ENCODE results near the gene KRR1.
"Not testable (repeated sequence)": the region's sequence is repeated elsewhere in the genome, so short reads cannot be mapped to it uniquely, and the experiment has no call there.

Gene KRR1

GRCh38 chr12:75526655-75527511, 15.5 kb upstream of the KRR1 start:
- DNase-seq = peak in 5 of 58 donors; percentile 0 to 25 (median 3)

DNA sequence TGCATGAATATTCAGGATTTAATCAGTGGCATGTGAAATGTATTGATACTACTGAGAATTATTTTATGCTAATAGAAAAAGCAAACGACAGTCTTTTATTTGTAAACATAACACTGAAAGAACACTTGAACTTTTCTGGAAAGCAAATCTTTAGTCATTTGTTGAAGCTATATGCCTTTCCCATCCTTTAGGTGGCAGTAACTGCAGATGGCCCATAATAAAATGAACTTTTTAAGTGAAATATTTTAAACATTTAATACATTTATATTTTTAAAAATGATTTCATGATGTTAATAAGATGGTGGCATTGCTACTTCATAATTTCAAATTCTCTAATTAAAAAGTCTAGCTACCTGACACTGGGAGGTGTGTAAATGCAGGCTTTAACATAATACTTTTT, 13.9 kb upstream of the KRR1 start:
- DNase-seq = no peak

- DNase-seq = not testable (repeated sequence)
Measured at GRCh38 chr12:75522124-75522523, 10.7 kb upstream of the KRR1 start.

GRCh38 chr12:75521224-75521623, 9.8 kb upstream of the KRR1 start:
- DNase-seq = not testable (repeated sequence)

- no peak for DNase-seq
Measured at GRCh38 chr12:75509621-75510020, 1.8 kb downstream of the KRR1 start.

- no peak for DNase-seq
Measured at GRCh38 chr12:75508159-75508558, 3.2 kb downstream of the KRR1 start.

DNA sequence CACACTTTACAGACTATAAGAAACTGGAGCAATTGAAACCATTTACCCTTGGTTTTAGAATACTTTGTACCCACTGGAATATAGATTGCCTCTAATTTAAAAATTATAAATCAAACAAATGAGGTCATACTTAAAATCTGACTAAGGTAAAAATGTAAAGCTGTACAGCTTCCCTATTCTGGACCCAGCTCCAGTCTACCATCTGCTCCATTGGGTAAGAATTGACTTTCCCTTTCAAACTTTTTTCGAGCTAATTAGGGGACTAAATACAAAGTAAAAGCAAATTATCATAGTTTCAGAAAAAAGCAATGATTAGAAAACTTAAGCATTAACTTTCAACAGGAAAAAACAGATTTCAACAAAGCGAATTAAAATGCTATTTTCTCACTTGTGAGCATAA, 4.3 kb downstream of the KRR1 start:
- DNase-seq = no peak

DNA sequence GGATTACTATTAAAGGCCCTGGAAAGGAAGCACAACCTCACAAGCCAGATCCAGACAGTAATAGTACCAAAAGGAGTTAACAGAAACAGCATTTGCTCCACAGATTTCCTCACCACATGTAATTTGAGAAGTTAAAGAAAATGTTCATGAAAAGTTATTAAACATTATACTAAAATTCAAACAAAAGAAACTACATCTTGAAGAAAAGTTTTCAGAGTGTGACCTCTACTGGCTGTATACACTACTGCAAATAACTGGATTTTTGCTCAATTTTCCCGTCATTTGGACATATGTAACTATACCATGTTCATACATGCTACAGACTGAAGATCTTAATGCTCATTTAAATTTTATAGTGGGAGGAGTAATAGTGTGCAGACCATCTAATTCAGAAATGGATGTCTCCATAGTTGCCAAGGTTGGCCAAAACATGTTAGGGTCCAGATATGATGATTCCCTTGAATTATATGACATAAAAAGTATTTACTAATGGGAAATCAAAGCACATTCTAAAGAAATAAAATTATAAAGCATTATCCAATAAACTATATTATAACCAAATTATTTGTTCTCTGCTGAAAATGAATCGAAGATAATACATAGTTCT, 5.6 kb downstream of the KRR1 start:
- no peak for DNase-seq

DNA sequence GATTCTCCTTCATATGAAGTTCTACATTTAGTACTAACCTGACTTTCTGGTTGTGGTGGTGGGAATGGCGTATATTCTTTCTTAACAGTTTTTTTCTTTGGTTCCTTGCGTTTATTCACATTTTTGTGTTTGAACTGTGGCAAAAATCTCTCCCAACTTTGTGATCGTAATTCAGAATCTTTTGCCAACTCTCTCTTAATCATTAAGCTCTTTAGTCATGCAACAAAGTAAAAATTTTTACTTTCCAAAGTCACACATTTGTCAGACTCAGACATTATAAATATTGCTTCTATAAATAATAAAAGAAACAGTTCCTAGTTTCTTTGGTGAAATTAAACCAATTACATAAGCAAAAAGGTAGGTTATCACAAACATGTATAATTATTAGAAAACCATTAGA, 7.5 kb downstream of the KRR1 start:
- DNase-seq = no peak

DNA sequence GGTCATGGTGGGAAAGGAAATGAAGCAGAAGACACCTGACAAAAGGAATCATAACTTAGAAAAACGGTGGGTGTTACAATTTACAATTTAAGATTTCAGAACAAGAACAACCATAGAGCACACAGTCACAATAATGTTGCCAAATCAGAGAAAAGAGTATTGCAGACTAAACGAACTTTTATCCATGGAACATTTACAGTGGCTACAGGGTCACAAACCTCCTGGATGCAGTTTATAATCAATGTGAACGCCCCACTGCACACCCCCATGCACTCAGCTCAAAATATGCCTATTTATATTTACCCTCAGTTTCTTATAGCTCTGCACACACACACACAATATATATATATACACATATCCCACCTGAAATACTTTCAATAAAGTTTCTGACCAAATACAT, 8.0 kb downstream of the KRR1 start:
- DNase-seq = no peak

DNA sequence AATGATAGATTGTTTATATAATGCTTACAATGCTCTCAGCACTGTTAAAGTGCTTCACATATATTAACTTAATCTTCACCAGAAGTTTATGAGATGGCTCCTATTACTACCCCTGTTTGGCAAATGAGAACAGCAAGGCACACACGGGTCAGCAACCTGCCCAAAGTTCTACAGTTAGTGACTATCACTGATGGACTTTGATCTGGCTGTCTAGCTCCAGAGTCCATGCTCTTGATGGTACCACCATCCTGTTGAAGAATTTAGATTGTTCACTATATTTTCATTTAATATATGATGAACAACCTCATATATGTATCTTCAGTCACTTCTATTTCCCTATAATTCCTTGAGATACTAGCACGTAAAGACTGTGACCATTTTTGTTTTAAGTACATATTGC, 20.2 kb downstream of the KRR1 start:
- no peak for DNase-seq

DNA sequence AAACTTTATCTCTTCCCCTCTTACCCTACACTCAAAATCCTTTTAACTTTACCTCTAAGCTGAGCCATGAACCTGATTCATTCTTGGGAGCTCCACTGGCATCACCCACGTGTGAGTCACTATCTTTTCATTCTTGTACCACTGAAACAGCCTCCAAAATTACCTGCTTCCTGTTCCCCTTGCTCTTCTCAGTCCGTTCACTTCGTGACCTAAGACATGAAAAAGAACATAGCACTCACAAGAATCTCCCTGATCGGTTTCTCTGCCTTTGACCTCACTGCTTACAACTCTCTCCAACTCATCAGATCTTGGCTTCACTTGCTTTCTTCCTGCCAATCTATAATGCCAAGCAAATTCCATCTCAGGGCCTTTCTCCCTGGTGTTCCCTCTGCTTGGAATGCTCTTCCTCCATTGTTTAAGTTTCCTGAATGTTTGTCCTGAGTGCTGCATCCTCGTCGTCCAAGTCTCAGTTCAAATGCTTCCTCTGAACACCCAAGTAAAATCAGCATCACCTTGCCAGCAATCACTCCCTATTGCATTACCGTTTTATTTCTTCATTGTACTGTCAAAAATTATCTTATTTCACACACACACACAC, 21.7 kb downstream of the KRR1 start:
- DNase-seq = no peak

DNA sequence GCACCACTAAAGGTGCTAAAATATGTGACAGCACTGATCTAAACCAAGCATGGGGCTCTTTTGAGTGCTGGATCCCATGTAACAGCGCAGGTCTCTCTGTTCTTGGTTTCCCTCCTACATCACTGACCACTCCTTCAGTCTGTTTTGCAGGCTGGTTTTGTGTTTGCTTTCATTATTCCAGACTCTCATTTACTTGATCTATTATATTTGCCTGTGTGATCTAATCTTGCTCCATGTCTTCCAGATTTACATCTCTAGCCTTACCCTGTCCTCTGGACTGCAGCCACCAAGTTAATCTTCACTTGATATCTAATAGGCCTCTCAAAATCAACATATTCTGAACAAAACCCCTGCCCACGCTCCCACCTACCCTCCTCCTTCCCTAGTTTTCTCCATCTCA, 22.2 kb downstream of the KRR1 start:
- no peak for DNase-seq

DNA sequence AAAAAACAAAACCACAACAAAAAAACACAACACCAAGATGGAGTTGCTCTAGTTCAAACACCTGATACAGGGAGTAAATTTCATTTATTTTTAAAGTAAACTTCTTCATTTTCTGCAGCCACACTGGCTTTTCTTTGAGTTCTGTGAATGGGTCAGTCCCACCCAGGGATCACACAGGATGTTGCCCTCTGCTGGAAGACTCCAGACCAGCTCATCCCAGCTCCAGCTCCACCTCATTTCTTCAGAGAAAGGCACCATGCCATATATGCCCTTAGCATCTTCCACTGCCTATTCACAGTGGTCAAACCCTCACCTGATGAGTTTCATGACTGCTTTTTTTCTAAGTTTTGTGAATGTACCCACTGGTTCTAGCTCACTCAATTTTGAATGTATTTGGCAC, 22.9 kb downstream of the KRR1 start:
- DNase-seq = peak in 6 of 58 donors; percentile 1 to 5 (median 3)

- DNase-seq = no peak
Measured at GRCh38 chr12:75487308-75487707, 24.1 kb downstream of the KRR1 start.

- not testable (repeated sequence) for DNase-seq
Measured at GRCh38 chr12:75484450-75484849, 27.0 kb downstream of the KRR1 start.

DNA sequence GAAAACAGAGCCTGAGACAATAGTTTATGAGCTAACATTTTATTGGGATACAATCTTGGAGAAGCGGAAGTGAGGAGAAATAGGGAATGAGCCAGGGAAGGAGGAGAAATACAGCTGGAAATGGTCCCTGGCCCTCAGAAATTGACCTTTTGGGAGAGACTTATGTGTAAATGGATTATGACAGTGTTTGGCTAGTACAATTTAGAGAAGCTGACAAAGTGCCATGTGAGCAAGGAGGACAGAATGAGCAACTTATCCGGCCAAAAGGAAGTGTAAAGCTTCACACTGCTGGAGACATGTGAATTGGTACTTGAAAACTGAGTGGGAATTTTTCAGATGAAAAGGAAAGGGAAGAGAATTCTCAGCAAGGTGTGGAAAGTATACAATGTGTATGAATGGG, 28.0 kb downstream of the KRR1 start:
- DNase-seq = no peak

DNA sequence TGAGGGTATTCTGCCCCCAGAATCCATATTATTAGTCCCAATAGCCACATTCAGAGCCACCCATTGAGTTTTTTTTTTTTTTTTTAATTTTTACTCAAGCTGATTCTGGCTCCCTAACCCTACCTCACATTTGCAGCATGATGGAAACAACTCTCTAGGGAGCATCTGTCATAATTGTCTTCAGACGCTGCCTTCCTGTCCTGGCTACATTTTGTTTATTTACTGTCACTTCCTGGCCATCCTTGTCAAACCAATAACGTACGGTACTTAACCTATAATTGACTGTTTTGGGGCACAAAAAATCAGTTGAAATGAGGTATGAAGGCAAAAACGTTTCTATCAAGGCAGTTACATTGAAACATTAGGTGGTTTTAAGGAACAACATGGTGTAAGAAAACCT, 28.8 kb downstream of the KRR1 start:
- DNase-seq = no peak

DNA sequence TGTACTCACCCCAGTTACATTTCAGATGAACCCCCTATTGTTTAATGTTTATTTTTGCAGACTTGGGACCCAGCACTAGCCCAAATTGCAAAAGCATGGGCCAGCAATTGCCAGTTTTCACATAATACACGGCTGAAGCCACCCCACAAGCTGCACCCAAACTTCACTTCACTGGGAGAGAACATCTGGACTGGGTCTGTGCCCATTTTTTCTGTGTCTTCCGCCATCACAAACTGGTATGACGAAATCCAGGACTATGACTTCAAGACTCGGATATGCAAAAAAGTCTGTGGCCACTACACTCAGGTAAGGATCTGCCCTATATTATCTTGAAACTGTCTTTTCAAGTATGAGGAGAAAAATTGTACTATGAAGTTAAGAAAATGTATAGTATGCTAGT, 29.6 kb downstream of the KRR1 start:
- no peak for DNase-seq

GRCh38 chr12:75481013-75481705, 30.2 kb downstream of the KRR1 start:
- DNase-seq = no peak

GRCh38 chr12:75480469-75480949, 30.9 kb downstream of the KRR1 start, which contains the start of gene GLIPR1:
Gene GLIPR1, plus strand, starts transcription at chr12:75480755. Its CDS starts 126 bp downstream, at chr12:75480881.
- peak in 47 of 58 donors; percentile 2 to 68 (median 26) for DNase-seq

All from anterior cingulate cortex (tissue), 58 donors.